ENCODE results near the gene RHOB. TPM values are rescaled to one million over a fixed set of nuclear protein-coding genes. Genes with fewer than 3 reads are reported as not detected.
A peak's percentile ranks its signal among the peaks of the same experiment; 100 is the strongest.

Gene RHOB
- total and polyA plus RNA-seq, 4 donors, result 82.6 to 634 (median 160) TPM

- Histone ChIP-seq H3K9ac (ENCODE audit: low read depth in 1 of 2, low read length in 2 of 2) (peak overlapping the region; percentile 91 to 92), H3K27me3 (ENCODE audit: control insufficient read depth in 4 of 4, insufficient read depth in 4 of 4, low read length in 3 of 4) (no peaks in the 10 kb centered on the region), H3K9me3 (ENCODE audit: control insufficient read depth in 4 of 4, low read length in 3 of 4) (no peaks in the 10 kb centered on the region), H3K36me3 (ENCODE audit: control insufficient read depth in 4 of 4, insufficient read depth in 3 of 4, low read depth in 1 of 4, low read length in 3 of 4) (peaks cover 0 to 3% (median under 1%) of the 10 kb centered on the region in 4 donors), H3K4me1 (ENCODE audit: control insufficient read depth in 4 of 4, insufficient read depth in 4 of 4, low read length in 3 of 4) (peaks cover 5 to 21% (median 13%) of the 10 kb centered on the region in 4 donors), H3K4me3 (ENCODE audit: low read depth in 1 of 3, low read length in 3 of 3) (peak overlapping the region; percentile 83 to 95 (median 88)), H3K27ac (ENCODE audit: low read depth in 1 of 2, low read length in 2 of 2) (peak overlapping the region; percentile 90 to 98)
- no peak for DNase-seq (ENCODE audit: low spot score)
- 13% methylated on average over 26 of the region's 26 CpGs for WGBS
- TF ChIP-seq FOXA2 (IDR thresholded peaks at IDR 0.05), result no peak
- TF ChIP-seq REST (IDR thresholded peaks at IDR 0.05), result no peak
- TF ChIP-seq GABPA (IDR thresholded peaks at IDR 0.05 in 1 of 2, conservative IDR thresholded peaks at IDR 0.05 in 1 of 2), result no peak
- TF ChIP-seq, protein P1, sequence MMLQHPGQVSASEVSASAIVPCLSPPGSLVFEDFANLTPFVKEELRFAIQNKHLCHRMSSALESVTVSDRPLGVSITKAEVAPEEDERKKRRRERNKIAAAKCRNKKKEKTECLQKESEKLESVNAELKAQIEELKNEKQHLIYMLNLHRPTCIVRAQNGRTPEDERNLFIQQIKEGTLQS (IDR thresholded peaks at IDR 0.05), result peak; percentile 2
- peak in 1 of 2 donors; percentile 3 for TF ChIP-seq JUND (IDR thresholded peaks at IDR 0.05)
- TF ChIP-seq RXRA (IDR thresholded peaks at IDR 0.05), result no peak
- no peak for TF ChIP-seq HNF4A (conservative IDR thresholded peaks at IDR 0.05)
- no peak for TF ChIP-seq NR2F2 (IDR thresholded peaks at IDR 0.05)
- TF ChIP-seq, protein P2, sequence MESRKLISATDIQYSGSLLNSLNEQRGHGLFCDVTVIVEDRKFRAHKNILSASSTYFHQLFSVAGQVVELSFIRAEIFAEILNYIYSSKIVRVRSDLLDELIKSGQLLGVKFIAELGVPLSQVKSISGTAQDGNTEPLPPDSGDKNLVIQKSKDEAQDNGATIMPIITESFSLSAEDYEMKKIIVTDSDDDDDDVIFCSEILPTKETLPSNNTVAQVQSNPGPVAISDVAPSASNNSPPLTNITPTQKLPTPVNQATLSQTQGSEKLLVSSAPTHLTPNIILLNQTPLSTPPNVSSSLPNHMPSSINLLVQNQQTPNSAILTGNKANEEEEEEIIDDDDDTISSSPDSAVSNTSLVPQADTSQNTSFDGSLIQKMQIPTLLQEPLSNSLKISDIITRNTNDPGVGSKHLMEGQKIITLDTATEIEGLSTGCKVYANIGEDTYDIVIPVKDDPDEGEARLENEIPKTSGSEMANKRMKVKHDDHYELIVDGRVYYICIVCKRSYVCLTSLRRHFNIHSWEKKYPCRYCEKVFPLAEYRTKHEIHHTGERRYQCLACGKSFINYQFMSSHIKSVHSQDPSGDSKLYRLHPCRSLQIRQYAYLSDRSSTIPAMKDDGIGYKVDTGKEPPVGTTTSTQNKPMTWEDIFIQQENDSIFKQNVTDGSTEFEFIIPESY (IDR thresholded peaks at IDR 0.05), result no peak
- no peak for TF ChIP-seq TAF1 (conservative IDR thresholded peaks at IDR 0.05)
- TF ChIP-seq RAD21 (IDR thresholded peaks at IDR 0.05), result peak in 1 of 2 donors; percentile 5
- no peak for TF ChIP-seq YY1 (IDR thresholded peaks at IDR 0.05)
Observed at GRCh38 chr2:20448246-20448976, 1.5 kb downstream of the RHOB start.

- Histone ChIP-seq H3K27me3 (ENCODE audit: control insufficient read depth in 4 of 4, insufficient read depth in 4 of 4, low read length in 3 of 4) (no peaks in the 10 kb centered on the region), H3K27ac (ENCODE audit: low read depth in 1 of 2, low read length in 2 of 2) (peak overlapping the region; percentile 90 to 98), H3K9ac (ENCODE audit: low read depth in 1 of 2, low read length in 2 of 2) (peak overlapping the region; percentile 61 to 91), H3K4me3 (ENCODE audit: low read depth in 1 of 3, low read length in 3 of 3) (peak overlapping the region; percentile 83 to 95 (median 88)), H3K4me1 (ENCODE audit: control insufficient read depth in 4 of 4, insufficient read depth in 4 of 4, low read length in 3 of 4) (peaks cover 3 to 17% (median 10%) of the 10 kb centered on the region in 4 donors), H3K36me3 (ENCODE audit: control insufficient read depth in 4 of 4, insufficient read depth in 3 of 4, low read depth in 1 of 4, low read length in 3 of 4) (peaks cover 0 to 3% (median under 1%) of the 10 kb centered on the region in 4 donors), H3K9me3 (ENCODE audit: control insufficient read depth in 4 of 4, low read length in 3 of 4) (no peaks in the 10 kb centered on the region)
- TF ChIP-seq TAF1 (conservative IDR thresholded peaks at IDR 0.05), result no peak
- TF ChIP-seq HNF4A (conservative IDR thresholded peaks at IDR 0.05), result no peak
- TF ChIP-seq, protein P1 (IDR thresholded peaks at IDR 0.05), result peak; percentile 3
- no peak for TF ChIP-seq NR2F2 (IDR thresholded peaks at IDR 0.05)
- peak in 1 of 2 donors; percentile 2 for TF ChIP-seq RAD21 (IDR thresholded peaks at IDR 0.05)
- 18% methylated on average over 1 of the region's 1 CpG for WGBS
- DNase-seq (ENCODE audit: low spot score), result no peak
Observed at GRCh38 chr2:20448977-20449306, 2.1 kb downstream of the RHOB start.

Measured in liver (tissue), 9 donors.